NCI-H187 treated with DMSO at 0.1 percent for 48 hours (cell line): Measurements from ENCODE around the gene OTULIN.

Experiments used
- DNase-seq: peaks from one replicate; lab custom pipeline; 2025; lab: John Stamatoyannopoulos, UW

OTULIN gene

GRCh38 chr5:14698495-14698894, 34.0 kb downstream of the OTULIN start:
- no peak for DNase-seq

GRCh38 chr5:14699159-14699558, 34.6 kb downstream of the OTULIN start:
- no peak for DNase-seq

GRCh38 chr5:14699807-14700400, 35.4 kb downstream of the OTULIN start:
- no peak for DNase-seq

- no peak for DNase-seq
These were observed 36.2 kb downstream of the OTULIN start for GRCh38 chr5:14700478-14701436.

- no peak for DNase-seq
These were observed 37.0 kb downstream of the OTULIN start for GRCh38 chr5:14701556-14701955.

- DNase-seq, result no peak
These were observed 37.8 kb downstream of the OTULIN start for GRCh38 chr5:14702238-14702839.

- no peak for DNase-seq
These were observed 41.0 kb downstream of the OTULIN start for GRCh38 chr5:14705556-14705955.

GRCh38 chr5:14706615-14707021, 42.1 kb downstream of the OTULIN start:
- no peak for DNase-seq

- no peak for DNase-seq
These were observed 43.4 kb downstream of the OTULIN start for GRCh38 chr5:14707811-14708390.

- no peak for DNase-seq
These were observed 44.0 kb downstream of the OTULIN start for GRCh38 chr5:14708551-14708950.

GRCh38 chr5:14710313-14710994, 45.9 kb downstream of the OTULIN start:
- DNase-seq, result no peak

GRCh38 chr5:14712131-14712530, 47.6 kb downstream of the OTULIN start:
- DNase-seq, result no peak

- DNase-seq, result no peak
These were observed 48.1 kb downstream of the OTULIN start for GRCh38 chr5:14712666-14713065.

- no peak for DNase-seq
These were observed 49.2 kb downstream of the OTULIN start for GRCh38 chr5:14713476-14714390.

GRCh38 chr5:14714706-14715105, 50.2 kb downstream of the OTULIN start:
- no peak for DNase-seq

- DNase-seq, result no peak
These were observed 51.0 kb downstream of the OTULIN start for GRCh38 chr5:14715481-14715880.

- no peak for DNase-seq
These were observed 52.5 kb downstream of the OTULIN start for GRCh38 chr5:14716755-14717752.

GRCh38 chr5:14718778-14719177, 54.3 kb downstream of the OTULIN start:
- DNase-seq, result no peak

GRCh38 chr5:14720236-14720923, 55.9 kb downstream of the OTULIN start:
- DNase-seq, result no peak
